Activated T-helper 1 cell treated with anti-CD3 and anti-CD28 coated beads, Interleukin-12 subunit alpha, Interleukin-12 subunit beta, Interleukin-2, Interleukin-4 antibody, amounts not matched to agents 30 ng/mL and 10 ng/mL and 1 ng/mL, durations not matched to agents 14 hours and 24 hours and 36 hours (primary cell): ENCODE data around the gene APBA2. TPM values are rescaled to one million over a fixed set of nuclear protein-coding genes. Genes with fewer than 3 reads are reported as not detected.

Experiments used
- DNase-seq: peaks from one replicate; pipeline ENCODE4 v3.0.0; 2021; ENCODE audit warnings: low spot score
- H3K27ac Mint-ChIP-seq: one replicate; pipeline ENCODE4 v1.8.0; 2021; ENCODE audit warnings: mild to moderate bottlenecking, mixed read lengths
- H3K27me3 Mint-ChIP-seq: one replicate; pipeline ENCODE4 v1.8.0; 2022; ENCODE audit warnings: mild to moderate bottlenecking, moderate library complexity, mixed read lengths; ENCODE audit not compliant: insufficient read depth
- H3K36me3 Mint-ChIP-seq: one replicate; pipeline ENCODE4 v1.8.0; 2021; ENCODE audit warnings: low read depth, mixed read lengths
- H3K4me1 Mint-ChIP-seq: one replicate; pipeline ENCODE4 v1.8.0; 2021; ENCODE audit warnings: low read depth, mixed read lengths
- H3K4me3 Mint-ChIP-seq: one replicate; pipeline ENCODE4 v1.8.0; 2021; ENCODE audit warnings: mild to moderate bottlenecking, moderate library complexity, mixed read lengths
- H3K9me3 Mint-ChIP-seq: one replicate; pipeline ENCODE4 v1.8.0; 2021; ENCODE audit warnings: mixed read lengths
- intact Hi-C: fragments of 100-400 bp; cut with micrococcal nuclease; formaldehyde crosslinking; loops from one replicate; pipeline ENCODE4 v1.15.1; 2024
- total RNA-seq: library from RNA; stranded (reverse); gene quantifications from 2 replicates; pipeline ENCODE4 v1.2.3, GENCODE V29; 2022

APBA2 gene
- total RNA-seq, 1 donor from 2014 or later, result 0.80 TPM

DNA sequence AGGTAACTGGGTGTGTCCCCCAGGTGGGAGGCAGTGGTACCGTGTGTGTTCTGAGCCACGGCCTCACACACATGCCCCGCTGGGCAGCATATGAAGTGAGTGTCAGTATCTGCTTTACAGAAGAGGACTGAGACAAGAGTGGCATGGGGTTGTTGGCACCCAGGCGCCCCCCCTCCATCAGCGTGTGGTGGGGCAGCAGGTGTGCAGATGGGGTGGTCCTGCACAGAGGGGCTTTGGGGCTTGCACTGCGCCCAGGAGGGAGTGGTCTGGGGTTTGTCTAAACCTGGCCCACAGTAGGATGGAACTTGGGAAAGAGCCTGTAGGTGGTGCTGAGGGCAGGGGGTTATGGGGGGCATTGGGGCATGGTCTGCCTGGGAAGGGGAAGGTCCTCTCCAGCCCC lies 176.0 kb downstream of the APBA2 start:
- Mint-ChIP-seq H3K27me3 (no peaks in the 10 kb centered on the region), H3K4me3 (no peak overlapping the region), H3K4me1 (no peaks in the 10 kb centered on the region), H3K36me3 (no peaks in the 10 kb centered on the region), H3K9me3 (no peaks in the 10 kb centered on the region), H3K27ac (no peak overlapping the region)
- intact Hi-C loops, result no loop called here
- DNase-seq, result no peak

DNA sequence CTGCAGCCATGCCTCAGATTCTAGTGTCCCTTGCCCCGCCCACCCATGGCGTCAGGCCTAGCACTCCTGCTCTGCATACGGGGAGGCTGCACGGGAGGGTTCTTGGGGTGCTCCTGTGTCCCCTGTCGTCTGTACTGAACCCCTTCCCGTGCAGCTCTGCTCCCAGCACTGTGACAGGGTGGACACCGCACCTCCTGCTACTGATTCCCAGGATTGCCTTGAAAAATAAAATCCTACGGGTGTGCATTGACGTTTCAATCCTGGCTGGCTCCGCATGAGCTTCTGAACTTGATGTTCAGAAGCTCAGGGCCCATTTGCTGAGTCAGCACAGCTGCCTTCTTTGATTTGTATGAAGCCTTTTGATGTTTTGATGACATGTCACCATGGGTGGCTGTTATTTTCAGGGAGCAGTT lies 176.4 kb downstream of the APBA2 start:
- no peak overlapping the region for H3K27ac Mint-ChIP-seq
- H3K4me3 Mint-ChIP-seq, result no peak overlapping the region
- no peaks in the 10 kb centered on the region for H3K36me3 Mint-ChIP-seq
- no peaks in the 10 kb centered on the region for H3K4me1 Mint-ChIP-seq
- no peak for DNase-seq
- H3K9me3 Mint-ChIP-seq, result no peaks in the 10 kb centered on the region
- no peaks in the 10 kb centered on the region for H3K27me3 Mint-ChIP-seq
- intact Hi-C loops, result no loop called here

DNA sequence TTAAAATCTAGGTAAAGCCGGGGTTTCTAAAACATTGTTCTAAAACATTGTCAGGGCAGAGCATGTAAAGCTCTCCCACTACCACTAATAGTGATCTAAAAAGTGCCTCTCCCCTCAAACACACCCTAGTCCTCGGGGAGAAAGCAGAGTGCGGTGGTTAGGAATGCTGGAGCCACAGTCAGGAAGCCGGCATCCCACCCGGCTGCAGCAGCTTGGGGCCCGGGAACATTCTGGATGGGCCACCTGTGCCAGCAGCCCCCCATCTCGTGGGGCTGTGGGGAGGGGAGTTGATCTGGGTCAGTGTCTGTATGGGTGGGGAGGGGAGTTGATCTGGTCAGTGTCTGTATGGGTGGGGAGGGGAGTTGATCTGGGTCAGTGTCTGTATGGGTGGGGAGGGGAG lies 176.9 kb downstream of the APBA2 start:
- Mint-ChIP-seq H3K36me3 (no peaks in the 10 kb centered on the region), H3K27ac (no peak overlapping the region), H3K9me3 (no peaks in the 10 kb centered on the region), H3K4me3 (no peak overlapping the region), H3K4me1 (no peaks in the 10 kb centered on the region), H3K27me3 (no peaks in the 10 kb centered on the region)
- DNase-seq, result no peak
- intact Hi-C loops, result no loop called here

DNA sequence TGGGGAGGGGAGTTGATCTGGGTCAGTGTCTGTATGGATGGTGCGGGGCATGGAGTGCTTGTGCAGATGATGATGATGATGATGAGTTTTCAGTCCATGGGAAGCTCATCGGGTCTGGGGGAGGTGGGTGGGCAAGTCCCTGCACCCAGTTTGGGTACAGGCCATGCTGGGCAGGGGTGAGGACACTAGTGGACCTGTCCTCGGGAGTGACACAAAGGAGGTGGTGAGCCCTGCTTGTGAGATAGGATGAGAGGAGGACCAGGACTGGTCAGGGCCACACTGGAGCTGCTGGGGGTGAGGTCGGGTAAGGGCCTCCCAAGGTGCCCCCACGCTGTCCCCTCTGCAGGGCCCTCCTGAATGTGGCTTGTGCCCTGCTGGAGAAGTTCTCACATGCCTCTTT lies 177.9 kb downstream of the APBA2 start:
- H3K4me3 Mint-ChIP-seq, result no peak overlapping the region
- H3K4me1 Mint-ChIP-seq, result no peaks in the 10 kb centered on the region
- DNase-seq, result no peak
- intact Hi-C loops, result no loop called here
- H3K36me3 Mint-ChIP-seq, result no peaks in the 10 kb centered on the region
- no peaks in the 10 kb centered on the region for H3K27me3 Mint-ChIP-seq
- H3K9me3 Mint-ChIP-seq, result no peaks in the 10 kb centered on the region
- no peak overlapping the region for H3K27ac Mint-ChIP-seq

DNA sequence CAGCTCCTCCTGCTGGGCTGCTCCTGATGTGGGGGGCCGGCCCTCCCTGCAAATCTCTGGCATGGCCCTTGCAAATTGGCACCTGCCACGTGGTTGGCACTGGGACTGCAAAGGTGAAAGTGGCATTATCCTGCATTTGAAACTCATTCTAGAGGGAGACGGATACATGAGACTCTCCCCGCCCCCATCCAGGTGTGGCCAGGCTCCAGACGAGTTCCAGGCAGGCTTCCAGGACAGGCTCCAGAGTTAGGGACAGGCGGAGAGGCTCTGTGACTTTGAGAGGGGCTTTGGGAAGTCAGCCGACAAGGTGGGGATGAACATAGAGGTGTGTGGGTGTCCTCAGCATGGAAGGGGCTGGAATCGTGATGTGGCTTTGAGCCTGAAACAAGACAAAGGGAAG lies 178.5 kb downstream of the APBA2 start:
- Mint-ChIP-seq H3K9me3 (no peaks in the 10 kb centered on the region), H3K27me3 (no peaks in the 10 kb centered on the region), H3K36me3 (no peaks in the 10 kb centered on the region), H3K4me3 (no peak overlapping the region), H3K4me1 (no peaks in the 10 kb centered on the region), H3K27ac (no peak overlapping the region)
- DNase-seq, result no peak
- intact Hi-C loops, result no loop called here

DNA sequence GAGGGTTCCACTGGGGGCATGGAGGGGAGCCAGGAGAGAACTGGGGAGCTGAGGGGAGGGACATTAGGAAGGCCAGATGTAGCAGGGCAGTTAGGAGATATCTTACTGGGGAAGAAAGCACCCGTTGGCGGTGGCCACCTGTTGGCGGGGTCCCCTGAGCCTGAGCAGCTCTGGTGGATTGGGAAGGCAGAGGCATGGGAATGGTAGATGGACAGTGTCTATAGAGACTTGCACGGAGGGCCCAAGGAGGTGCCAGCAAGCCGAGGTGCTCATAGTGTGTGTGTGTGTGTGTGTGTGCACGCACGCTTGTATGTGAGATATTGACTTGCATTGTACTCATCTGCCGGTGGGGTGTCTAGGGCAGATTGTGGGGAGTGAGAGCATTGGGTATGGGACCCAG lies 179.0 kb downstream of the APBA2 start:
- H3K9me3 Mint-ChIP-seq, result no peaks in the 10 kb centered on the region
- no peak for DNase-seq
- no peaks in the 10 kb centered on the region for H3K27me3 Mint-ChIP-seq
- H3K4me1 Mint-ChIP-seq, result no peaks in the 10 kb centered on the region
- intact Hi-C loops, result no loop called here
- no peak overlapping the region for H3K27ac Mint-ChIP-seq
- H3K4me3 Mint-ChIP-seq, result no peak overlapping the region
- no peaks in the 10 kb centered on the region for H3K36me3 Mint-ChIP-seq

DNA sequence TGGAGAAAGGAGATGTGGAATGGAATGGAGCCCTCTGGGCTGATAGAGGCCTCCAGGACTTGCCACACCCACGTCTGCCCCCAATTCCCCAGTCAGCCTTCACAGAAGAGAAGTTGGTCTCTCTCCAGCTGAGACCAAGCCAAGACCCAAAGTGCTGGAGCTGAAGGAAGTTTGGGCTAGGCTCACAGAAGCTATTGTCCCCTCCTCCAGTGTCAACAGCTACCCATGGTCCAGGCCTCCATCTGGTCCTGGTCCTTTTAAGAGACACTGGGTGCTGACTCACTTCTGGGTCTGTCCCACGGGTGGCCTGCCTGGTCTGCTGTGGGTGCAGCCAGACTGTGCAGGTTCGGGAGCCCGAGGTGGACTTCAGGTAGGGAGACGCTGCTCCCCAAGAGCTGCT lies 179.8 kb downstream of the APBA2 start:
- H3K4me3 Mint-ChIP-seq, result no peak overlapping the region
- no peaks in the 10 kb centered on the region for H3K36me3 Mint-ChIP-seq
- H3K9me3 Mint-ChIP-seq, result no peaks in the 10 kb centered on the region
- no peaks in the 10 kb centered on the region for H3K4me1 Mint-ChIP-seq
- H3K27ac Mint-ChIP-seq, result no peak overlapping the region
- H3K27me3 Mint-ChIP-seq, result no peaks in the 10 kb centered on the region
- intact Hi-C loops, result no loop called here
- no peak for DNase-seq

DNA sequence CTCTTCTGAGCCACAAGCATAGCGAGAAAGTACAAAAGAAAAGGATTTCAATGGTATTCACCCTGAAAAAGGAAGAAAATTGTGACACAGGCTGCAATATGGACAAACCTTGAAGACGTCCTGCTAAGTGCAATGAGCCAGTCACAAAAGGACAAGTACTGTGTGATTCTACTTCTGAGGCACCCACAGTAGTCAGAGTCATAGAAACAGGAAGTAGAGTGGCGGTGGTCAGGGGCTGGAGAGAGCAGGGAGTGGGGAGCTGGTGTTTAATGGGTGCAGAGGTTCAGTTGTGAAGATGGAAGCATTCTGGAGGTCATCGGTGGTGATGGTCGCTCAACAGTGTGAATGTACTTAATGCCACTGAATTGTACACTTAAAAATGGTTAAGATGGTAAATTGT lies 180.5 kb downstream of the APBA2 start:
- Mint-ChIP-seq H3K4me3 (no peak overlapping the region), H3K27me3 (no peaks in the 10 kb centered on the region), H3K4me1 (no peaks in the 10 kb centered on the region), H3K27ac (no peak overlapping the region), H3K9me3 (no peaks in the 10 kb centered on the region), H3K36me3 (no peaks in the 10 kb centered on the region)
- no peak for DNase-seq
- intact Hi-C loops, result no loop called here

DNA sequence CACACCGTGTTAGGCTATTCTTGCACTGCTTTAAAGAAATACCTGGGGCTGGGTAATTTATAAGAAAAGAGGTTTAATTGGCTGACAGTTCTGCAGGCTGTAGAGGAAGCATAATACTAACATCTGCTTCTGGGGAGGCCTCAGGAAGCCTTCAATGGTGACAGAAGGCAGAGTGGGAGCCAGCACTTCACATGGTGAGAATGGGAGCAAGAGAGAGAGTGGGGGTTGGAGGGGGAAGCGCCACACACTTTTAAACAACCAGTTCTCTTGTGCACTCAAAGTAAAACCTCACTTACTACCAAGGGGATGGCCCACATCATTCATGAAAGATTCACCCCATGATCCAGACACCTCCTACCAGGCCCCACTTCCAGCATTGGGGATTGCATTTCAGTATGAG lies 181.1 kb downstream of the APBA2 start:
- no peaks in the 10 kb centered on the region for H3K9me3 Mint-ChIP-seq
- H3K4me3 Mint-ChIP-seq, result no peak overlapping the region
- no peaks in the 10 kb centered on the region for H3K27me3 Mint-ChIP-seq
- intact Hi-C loops, result no loop called here
- no peaks in the 10 kb centered on the region for H3K36me3 Mint-ChIP-seq
- DNase-seq, result no peak
- H3K27ac Mint-ChIP-seq, result no peak overlapping the region
- no peaks in the 10 kb centered on the region for H3K4me1 Mint-ChIP-seq

DNA sequence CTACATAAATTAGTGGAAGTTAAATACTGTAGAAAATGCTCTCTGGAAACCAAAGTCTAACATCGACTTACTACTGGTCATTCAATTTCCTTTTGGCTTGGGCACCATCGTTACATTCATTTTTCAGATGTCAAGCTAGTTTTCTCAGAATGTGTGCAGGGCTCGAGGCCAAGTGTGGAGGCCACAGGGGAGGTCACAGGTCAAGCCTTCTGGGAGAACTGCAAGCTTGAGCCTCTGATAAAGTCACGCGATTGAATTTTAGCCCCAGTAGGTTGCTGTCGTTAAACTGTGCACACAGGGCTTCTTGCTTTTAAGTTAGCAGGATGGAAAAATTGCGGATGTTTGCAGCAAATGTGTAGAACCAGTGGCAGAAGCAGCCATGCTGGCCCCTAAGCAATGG lies 182.2 kb downstream of the APBA2 start:
- DNase-seq, result no peak

DNA sequence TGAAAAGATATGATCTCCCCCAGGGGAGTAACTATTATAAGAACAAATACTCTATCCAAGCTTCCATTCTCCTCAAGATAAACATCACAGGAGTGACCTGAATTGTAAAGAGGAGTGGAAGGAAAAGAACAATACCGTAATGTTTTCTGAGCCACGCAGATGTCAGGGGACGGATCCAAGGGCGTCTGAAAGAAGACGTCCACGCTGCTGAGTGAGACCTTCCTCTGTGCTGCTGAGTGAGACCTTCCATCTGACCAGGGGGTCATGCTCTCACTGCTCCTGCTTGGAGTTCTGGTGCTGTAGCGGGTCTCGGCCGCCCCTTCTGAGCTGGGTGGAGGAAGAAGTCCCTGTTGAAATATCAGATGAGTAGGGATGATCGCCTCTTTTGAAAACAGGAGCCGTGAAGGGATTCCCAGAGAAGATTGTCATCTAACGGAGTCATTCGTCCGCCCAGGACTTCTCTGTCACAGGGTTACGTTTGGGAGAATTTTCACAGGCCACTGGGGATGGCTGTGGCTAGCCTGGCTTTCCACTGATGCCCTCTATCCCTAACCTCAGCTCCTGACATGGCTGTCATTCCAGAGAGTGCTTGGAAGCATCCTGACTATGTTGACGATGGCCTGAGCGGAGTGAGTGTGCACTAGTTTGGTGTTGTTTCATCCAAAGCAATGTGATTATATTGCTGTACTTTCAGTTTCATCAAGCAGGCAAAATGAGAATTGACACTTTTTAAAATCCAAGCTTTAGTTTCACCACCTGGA lies 184.9 kb downstream of the APBA2 start:
- Mint-ChIP-seq H3K4me3 (no peak overlapping the region), H3K36me3 (no peaks in the 10 kb centered on the region), H3K4me1 (no peaks in the 10 kb centered on the region), H3K27me3 (no peaks in the 10 kb centered on the region), H3K9me3 (no peaks in the 10 kb centered on the region), H3K27ac (no peak overlapping the region)
- intact Hi-C loops, result no loop called here
- no peak for DNase-seq

More for the DNA sequence above, 182.2 kb downstream of the APBA2 start:
- Mint-ChIP-seq H3K4me3 (no peak overlapping the region), H3K27me3 (no peaks in the 10 kb centered on the region), H3K36me3 (no peaks in the 10 kb centered on the region), H3K9me3 (no peaks in the 10 kb centered on the region), H3K27ac (no peak overlapping the region), H3K4me1 (no peaks in the 10 kb centered on the region)
- intact Hi-C loops, result no loop called here

DNA sequence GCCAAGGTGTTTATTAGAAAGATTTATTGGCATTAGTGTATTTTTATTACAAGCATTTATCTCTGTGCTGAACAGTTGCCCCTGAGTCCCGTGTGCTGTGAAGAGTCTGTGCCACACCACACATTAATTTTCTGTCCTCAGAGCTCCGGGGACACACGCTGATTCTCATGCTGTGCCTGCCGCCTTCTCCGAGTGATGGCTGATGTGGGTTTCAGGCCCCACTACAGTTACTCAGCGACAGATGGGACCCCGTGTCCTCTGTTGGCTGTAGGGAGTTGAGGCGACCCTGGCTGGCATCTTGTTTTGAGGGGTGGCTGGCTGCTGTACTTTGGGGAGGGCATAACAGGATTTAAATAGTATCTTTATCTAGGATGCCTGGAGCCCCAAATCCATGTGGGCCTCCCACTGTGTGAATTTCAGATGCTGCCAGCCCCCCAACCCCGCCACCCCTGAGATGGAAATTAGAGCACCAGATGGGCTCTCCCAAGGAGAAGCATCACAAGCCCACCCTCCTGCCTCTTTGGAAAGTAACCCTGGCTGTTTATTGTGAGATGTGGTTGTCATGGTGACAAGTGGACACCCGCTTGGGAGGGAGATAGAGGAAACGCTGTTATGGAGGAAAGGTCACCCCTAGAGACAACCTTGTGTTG lies 185.6 kb downstream of the APBA2 start:
- H3K4me1 Mint-ChIP-seq, result no peaks in the 10 kb centered on the region
- intact Hi-C loops, result no loop called here
- no peaks in the 10 kb centered on the region for H3K9me3 Mint-ChIP-seq

DNA sequence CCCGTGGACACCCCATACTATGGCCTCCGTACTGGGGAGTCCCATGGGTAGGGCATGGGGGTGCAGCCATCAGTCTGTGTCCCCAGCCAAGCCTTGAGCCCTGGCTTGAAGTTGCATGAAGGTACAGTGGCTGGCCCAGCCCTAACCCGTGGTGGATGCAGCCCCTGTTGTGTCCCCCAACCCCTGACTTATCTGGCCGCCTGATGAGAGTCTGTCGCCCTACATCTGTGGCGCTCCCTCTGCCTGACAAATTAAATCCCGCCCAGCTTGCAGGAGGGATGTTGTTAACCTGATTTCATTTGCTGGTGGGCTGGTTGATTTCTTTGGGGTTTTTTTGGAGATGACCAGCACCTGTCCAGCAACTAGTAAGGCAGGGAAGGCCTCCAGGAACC lies 186.1 kb downstream of the APBA2 start:
- Mint-ChIP-seq H3K36me3 (no peaks in the 10 kb centered on the region), H3K4me3 (no peak overlapping the region), H3K9me3 (no peaks in the 10 kb centered on the region), H3K4me1 (no peaks in the 10 kb centered on the region), H3K27me3 (no peaks in the 10 kb centered on the region), H3K27ac (no peak overlapping the region)
- DNase-seq, result no peak
- intact Hi-C loops, result no loop called here

More for the DNA sequence above, 185.6 kb downstream of the APBA2 start:
- DNase-seq, result no peak
- no peaks in the 10 kb centered on the region for H3K36me3 Mint-ChIP-seq
- H3K4me3 Mint-ChIP-seq, result no peak overlapping the region
- H3K27me3 Mint-ChIP-seq, result no peaks in the 10 kb centered on the region
- H3K27ac Mint-ChIP-seq, result no peak overlapping the region

DNA sequence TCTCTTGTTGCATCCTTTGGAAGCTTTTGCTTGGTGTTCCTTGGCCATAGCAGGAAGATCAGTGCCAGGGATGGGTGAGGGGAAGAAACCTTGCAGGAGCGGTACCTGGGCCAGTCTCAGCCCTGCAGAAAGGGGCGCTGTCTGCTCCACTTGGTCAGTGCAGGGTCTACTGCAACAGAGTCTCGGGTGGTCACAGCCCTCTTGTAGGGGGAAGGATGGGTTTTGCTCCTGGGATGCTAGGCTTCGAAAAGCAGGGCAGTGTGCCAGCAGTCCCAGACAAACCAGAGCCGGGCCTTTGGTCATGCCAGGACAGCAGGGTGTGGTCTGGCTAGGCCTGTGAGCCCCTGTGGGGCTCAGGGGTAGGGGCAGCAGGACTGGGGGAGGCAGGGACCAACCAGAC lies 186.7 kb downstream of the APBA2 start:
- H3K4me1 Mint-ChIP-seq, result no peaks in the 10 kb centered on the region
- H3K36me3 Mint-ChIP-seq, result no peaks in the 10 kb centered on the region
- no peak overlapping the region for H3K4me3 Mint-ChIP-seq
- intact Hi-C loops, result no loop called here
- DNase-seq, result no peak
- H3K27ac Mint-ChIP-seq, result no peak overlapping the region
- H3K27me3 Mint-ChIP-seq, result no peaks in the 10 kb centered on the region
- no peaks in the 10 kb centered on the region for H3K9me3 Mint-ChIP-seq
